Measurements from ENCODE around the gene CACHD1. TPM values are rescaled to one million over a fixed set of nuclear protein-coding genes. Genes with fewer than 3 reads are reported as not detected.

CACHD1 gene
- total RNA-seq, 1 experiment from 2014 or later = 8.4 TPM

DNA sequence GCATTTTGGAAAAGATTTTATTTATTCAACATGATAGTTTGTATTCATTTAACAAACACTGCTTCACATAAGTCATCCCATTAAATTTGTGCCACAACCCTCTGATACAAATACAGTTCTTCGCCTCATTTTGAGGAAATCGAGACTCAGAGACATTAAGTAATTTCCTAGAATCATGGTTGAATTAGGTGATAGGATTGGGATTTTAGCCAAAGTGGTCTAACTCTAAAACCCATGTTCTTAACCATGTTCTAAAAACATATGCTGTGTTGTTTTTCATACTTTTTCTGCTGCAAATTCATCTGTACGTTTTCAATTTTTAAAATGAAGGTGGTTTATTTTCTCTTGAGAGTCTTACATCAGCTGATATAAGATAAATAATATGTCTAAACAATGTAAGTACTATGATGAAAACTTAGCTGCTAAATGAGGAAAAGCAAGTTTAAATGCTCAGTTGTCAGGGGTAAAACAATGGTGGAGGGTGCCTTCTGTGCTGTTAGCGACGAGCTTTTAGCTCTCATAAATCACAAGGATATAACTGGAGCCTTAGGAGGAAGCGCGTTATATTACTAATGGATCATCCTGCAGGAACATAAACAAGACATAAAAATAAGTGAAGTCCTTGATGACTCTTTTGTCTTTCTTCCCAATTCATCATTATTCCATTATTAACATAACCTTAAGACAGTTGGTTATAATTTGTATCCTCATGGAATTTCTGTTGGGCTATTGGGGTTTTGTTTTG lies 97.7 kb downstream of the CACHD1 start:
- BruUV-seq (replicated peaks) = no TSS peak
- H3K9ac ChIP-seq (ENCODE audit: low read length) = no peak overlapping the region
- H4K20me1 ChIP-seq (ENCODE audit: insufficient read depth) = no peaks in the 10 kb centered on the region
- H3K9me3 ChIP-seq (ENCODE audit: control insufficient read depth in 1 of 2, insufficient read depth in 1 of 2, low read depth in 1 of 2, low read length in 2 of 2) = peaks cover 0 to 4% of the 10 kb centered on the region in 2 experiments; a peak in 2 of 4 replicates
- CTCF ChIA-PET = no interaction called here
- H3K4me2 ChIP-seq (ENCODE audit: low read length) = no peak overlapping the region
- H3K36me3 ChIP-seq (ENCODE audit: control insufficient read depth in 1 of 2, insufficient read depth in 2 of 2, low read length in 2 of 2) = no peaks in the 10 kb centered on the region
- POLR2A ChIA-PET = no interaction called here
- intact Hi-C loops (cut with micrococcal nuclease) = no loop called here
- H3K27me3 ChIP-seq (ENCODE audit: insufficient read depth, low read length) = no peaks in the 10 kb centered on the region
- DNase-seq (ENCODE audit: low read depth, low spot score) (no peak), ATAC-seq (no peak)
- no peaks in the 10 kb centered on the region for H3K79me2 ChIP-seq (ENCODE audit: insufficient read depth, low read length)
- H2AFZ ChIP-seq (ENCODE audit: low read depth, low read length, poor library complexity, severe bottlenecking) = no peak overlapping the region
- RAD21 ChIA-PET (ENCODE audit: low non-redundant PET in 1 of 2, low total read pairs in 2 of 2, uncharacterized antibody in 2 of 2, unreplicated experiment in 2 of 2) = no interaction called here
- H3K9me2 ChIP-seq (ENCODE audit: insufficient read depth) = no peaks in the 10 kb centered on the region
- H3K4me3 ChIP-seq (replicated peaks in 1 of 2; ENCODE audit: low read depth in 1 of 2, low read length in 2 of 2) = no peak overlapping the region
- no peaks in the 10 kb centered on the region for H3K4me1 ChIP-seq (ENCODE audit: control insufficient read depth in 1 of 2, insufficient read depth in 2 of 2, low read length in 2 of 2)
- no peak overlapping the region for H3K27ac ChIP-seq (ENCODE audit: low read depth, low read length)
- no peak for TF ChIP-seq SP1 (IDR thresholded peaks at IDR 0.05; ENCODE audit: low read depth)
- TF ChIP-seq CEBPB (IDR thresholded peaks at IDR 0.05; ENCODE audit: low read depth) = no peak
- TF ChIP-seq YY1 (IDR thresholded peaks at IDR 0.05; ENCODE audit: extremely low read depth, insufficient replicate concordance, low read depth, low read length) = no peak
- TF ChIP-seq POLR2A (IDR thresholded peaks at IDR 0.05; ENCODE audit: borderline replicate concordance, extremely low read depth, insufficient read depth, insufficient read length) = no peak
- TF ChIP-seq, protein P1, sequence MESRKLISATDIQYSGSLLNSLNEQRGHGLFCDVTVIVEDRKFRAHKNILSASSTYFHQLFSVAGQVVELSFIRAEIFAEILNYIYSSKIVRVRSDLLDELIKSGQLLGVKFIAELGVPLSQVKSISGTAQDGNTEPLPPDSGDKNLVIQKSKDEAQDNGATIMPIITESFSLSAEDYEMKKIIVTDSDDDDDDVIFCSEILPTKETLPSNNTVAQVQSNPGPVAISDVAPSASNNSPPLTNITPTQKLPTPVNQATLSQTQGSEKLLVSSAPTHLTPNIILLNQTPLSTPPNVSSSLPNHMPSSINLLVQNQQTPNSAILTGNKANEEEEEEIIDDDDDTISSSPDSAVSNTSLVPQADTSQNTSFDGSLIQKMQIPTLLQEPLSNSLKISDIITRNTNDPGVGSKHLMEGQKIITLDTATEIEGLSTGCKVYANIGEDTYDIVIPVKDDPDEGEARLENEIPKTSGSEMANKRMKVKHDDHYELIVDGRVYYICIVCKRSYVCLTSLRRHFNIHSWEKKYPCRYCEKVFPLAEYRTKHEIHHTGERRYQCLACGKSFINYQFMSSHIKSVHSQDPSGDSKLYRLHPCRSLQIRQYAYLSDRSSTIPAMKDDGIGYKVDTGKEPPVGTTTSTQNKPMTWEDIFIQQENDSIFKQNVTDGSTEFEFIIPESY (IDR thresholded peaks at IDR 0.05; ENCODE audit: extremely low read depth, insufficient replicate concordance, low read length) = no peak
- no peak for TF ChIP-seq EZH2phosphoT487 (IDR thresholded peaks at IDR 0.05; ENCODE audit: borderline replicate concordance)
- TF ChIP-seq, protein P2, sequence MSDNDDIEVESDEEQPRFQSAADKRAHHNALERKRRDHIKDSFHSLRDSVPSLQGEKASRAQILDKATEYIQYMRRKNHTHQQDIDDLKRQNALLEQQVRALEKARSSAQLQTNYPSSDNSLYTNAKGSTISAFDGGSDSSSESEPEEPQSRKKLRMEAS (IDR thresholded peaks at IDR 0.05) = no peak
- TF ChIP-seq EZH2 (IDR thresholded peaks at IDR 0.05) = no peak
- TF ChIP-seq ELF1 (IDR thresholded peaks at IDR 0.05; ENCODE audit: borderline replicate concordance, low read depth) = no peak
- no peak for TF ChIP-seq CBX3 (IDR thresholded peaks at IDR 0.05; ENCODE audit: low read depth)
- TF ChIP-seq ZFX (IDR thresholded peaks at IDR 0.05) = no peak
- TF ChIP-seq POLR2AphosphoS5 (IDR thresholded peaks at IDR 0.05; ENCODE audit: low read depth, low read length) = no peak
- no peak for TF ChIP-seq ZNF274 (IDR thresholded peaks at IDR 0.05; ENCODE audit: low read depth, low read length)
- TF ChIP-seq SIN3A (IDR thresholded peaks at IDR 0.05; ENCODE audit: low read depth) = no peak
- no peak for TF ChIP-seq EGR1 (IDR thresholded peaks at IDR 0.05; ENCODE audit: low read depth)
- TF ChIP-seq TCF7L2 (IDR thresholded peaks at IDR 0.05; ENCODE audit: borderline replicate concordance, extremely low read depth, insufficient read depth, insufficient read length) = no peak
- TF ChIP-seq, protein P3, sequence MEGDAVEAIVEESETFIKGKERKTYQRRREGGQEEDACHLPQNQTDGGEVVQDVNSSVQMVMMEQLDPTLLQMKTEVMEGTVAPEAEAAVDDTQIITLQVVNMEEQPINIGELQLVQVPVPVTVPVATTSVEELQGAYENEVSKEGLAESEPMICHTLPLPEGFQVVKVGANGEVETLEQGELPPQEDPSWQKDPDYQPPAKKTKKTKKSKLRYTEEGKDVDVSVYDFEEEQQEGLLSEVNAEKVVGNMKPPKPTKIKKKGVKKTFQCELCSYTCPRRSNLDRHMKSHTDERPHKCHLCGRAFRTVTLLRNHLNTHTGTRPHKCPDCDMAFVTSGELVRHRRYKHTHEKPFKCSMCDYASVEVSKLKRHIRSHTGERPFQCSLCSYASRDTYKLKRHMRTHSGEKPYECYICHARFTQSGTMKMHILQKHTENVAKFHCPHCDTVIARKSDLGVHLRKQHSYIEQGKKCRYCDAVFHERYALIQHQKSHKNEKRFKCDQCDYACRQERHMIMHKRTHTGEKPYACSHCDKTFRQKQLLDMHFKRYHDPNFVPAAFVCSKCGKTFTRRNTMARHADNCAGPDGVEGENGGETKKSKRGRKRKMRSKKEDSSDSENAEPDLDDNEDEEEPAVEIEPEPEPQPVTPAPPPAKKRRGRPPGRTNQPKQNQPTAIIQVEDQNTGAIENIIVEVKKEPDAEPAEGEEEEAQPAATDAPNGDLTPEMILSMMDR (IDR thresholded peaks at IDR 0.05 in 2 of 3, conservative IDR thresholded peaks at IDR 0.05 in 1 of 3; ENCODE audit: borderline replicate concordance in 1 of 3, insufficient read depth in 1 of 3, low read depth in 2 of 3, low read length in 2 of 3) = no peak
- TF ChIP-seq, protein P4, sequence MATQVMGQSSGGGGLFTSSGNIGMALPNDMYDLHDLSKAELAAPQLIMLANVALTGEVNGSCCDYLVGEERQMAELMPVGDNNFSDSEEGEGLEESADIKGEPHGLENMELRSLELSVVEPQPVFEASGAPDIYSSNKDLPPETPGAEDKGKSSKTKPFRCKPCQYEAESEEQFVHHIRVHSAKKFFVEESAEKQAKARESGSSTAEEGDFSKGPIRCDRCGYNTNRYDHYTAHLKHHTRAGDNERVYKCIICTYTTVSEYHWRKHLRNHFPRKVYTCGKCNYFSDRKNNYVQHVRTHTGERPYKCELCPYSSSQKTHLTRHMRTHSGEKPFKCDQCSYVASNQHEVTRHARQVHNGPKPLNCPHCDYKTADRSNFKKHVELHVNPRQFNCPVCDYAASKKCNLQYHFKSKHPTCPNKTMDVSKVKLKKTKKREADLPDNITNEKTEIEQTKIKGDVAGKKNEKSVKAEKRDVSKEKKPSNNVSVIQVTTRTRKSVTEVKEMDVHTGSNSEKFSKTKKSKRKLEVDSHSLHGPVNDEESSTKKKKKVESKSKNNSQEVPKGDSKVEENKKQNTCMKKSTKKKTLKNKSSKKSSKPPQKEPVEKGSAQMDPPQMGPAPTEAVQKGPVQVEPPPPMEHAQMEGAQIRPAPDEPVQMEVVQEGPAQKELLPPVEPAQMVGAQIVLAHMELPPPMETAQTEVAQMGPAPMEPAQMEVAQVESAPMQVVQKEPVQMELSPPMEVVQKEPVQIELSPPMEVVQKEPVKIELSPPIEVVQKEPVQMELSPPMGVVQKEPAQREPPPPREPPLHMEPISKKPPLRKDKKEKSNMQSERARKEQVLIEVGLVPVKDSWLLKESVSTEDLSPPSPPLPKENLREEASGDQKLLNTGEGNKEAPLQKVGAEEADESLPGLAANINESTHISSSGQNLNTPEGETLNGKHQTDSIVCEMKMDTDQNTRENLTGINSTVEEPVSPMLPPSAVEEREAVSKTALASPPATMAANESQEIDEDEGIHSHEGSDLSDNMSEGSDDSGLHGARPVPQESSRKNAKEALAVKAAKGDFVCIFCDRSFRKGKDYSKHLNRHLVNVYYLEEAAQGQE (IDR thresholded peaks at IDR 0.05; ENCODE audit: low read depth) = no peak
- no peak for TF ChIP-seq FOSL1 (IDR thresholded peaks at IDR 0.05; ENCODE audit: low read depth)

All from HCT116 (cell line).